ENCODE measurements around the gene LPO. TPM values are rescaled to one million over a fixed set of nuclear protein-coding genes. Genes with fewer than 3 reads are reported as not detected.

Gene LPO
- total and polyA plus RNA-seq, 2 donors from 2014 or later, result not detected

DNA sequence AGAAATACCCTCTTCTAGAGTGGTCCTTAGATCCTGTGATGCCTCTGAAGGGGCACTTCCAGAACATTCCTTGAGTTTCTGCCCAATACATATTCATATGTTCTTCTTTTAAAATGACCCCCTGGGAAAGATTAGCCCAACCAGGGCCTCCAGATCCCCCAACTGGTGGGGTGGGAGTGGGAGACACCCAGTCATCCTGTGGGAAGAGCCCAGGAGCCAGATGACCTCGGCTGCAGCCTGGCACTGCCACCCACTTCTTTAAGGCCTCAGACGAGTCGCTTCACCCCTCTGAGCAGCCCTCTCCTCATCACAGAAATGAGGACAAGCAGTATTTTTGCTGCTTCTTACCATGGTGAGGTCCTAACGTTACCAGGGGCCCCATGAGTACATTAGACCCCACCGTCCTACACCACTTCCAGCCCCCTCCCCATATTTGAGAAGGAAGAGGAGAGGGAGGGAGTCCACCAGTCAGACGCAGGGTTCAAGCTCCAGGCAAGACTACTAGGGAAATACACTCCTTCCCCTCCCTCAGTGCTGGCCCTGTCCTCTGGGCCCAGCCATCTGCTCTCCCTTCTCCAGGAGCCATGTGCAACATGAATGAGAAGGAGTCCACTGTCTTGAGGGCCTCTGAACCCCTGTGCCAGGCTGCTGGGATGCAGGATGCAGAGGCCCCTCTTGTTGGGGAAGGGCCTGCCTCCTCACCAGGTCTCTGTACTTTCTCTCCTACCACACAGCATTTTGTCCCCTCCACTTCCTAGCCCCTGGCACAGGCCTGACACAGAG is 30.6 kb downstream of the LPO start:
- H3K9me3 ChIP-seq (ENCODE audit: control insufficient read depth in 2 of 3, insufficient read depth in 1 of 3, low read length in 3 of 3), result no peaks in the 10 kb centered on the region

DNA sequence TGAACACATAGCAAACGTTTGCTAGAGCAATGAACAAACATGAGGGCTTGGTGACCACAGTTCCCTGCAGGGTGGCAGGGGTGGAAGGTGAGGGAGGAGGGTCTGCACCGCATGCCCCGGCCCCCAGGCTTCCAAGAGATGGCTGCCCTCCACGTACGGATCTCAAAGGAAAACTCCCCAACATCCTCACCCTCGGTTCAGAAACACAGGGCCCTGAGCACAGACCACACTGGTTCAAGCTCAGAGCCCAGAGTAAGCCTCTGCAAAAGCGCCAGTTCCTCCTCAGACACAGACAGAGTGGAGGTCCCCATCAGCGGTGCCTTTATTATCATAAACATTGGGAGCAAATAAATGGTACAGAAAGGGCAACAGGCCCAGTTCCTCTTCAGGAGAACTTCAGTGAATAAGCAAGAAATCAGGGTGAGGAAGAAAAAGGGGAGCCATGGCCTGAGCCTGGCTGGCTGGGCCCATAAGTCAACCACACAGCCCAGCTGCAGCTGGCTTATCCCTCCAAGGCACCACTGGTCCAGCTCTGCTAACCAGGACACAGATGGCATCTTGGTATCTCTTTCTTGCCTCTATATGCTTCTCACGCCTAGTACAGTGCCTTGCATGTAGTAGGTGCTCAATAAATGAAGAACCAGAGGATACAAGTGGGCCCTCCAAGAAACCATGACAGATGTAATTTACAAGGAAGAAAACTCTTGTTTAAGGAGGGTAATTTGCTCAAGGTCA is 31.3 kb downstream of the LPO start:
- H3K27ac ChIP-seq (ENCODE audit: low read depth in 2 of 2, low read length in 2 of 2), result no peak overlapping the region
- no peak for FAIRE-seq
- TF ChIP-seq, protein P1, sequence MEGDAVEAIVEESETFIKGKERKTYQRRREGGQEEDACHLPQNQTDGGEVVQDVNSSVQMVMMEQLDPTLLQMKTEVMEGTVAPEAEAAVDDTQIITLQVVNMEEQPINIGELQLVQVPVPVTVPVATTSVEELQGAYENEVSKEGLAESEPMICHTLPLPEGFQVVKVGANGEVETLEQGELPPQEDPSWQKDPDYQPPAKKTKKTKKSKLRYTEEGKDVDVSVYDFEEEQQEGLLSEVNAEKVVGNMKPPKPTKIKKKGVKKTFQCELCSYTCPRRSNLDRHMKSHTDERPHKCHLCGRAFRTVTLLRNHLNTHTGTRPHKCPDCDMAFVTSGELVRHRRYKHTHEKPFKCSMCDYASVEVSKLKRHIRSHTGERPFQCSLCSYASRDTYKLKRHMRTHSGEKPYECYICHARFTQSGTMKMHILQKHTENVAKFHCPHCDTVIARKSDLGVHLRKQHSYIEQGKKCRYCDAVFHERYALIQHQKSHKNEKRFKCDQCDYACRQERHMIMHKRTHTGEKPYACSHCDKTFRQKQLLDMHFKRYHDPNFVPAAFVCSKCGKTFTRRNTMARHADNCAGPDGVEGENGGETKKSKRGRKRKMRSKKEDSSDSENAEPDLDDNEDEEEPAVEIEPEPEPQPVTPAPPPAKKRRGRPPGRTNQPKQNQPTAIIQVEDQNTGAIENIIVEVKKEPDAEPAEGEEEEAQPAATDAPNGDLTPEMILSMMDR (IDR thresholded peaks at IDR 0.05; ENCODE audit: borderline replicate concordance, extremely low read depth, insufficient read depth), result no peak
- no peak for DNase-seq
- H3K9me3 ChIP-seq (ENCODE audit: control insufficient read depth in 2 of 3, insufficient read depth in 1 of 3, low read length in 3 of 3), result no peaks in the 10 kb centered on the region
- no peaks in the 10 kb centered on the region for H3K27me3 ChIP-seq (ENCODE audit: control insufficient read depth, insufficient read depth, low read length)
- H3K4me3 ChIP-seq (ENCODE audit: low read length in 3 of 3), result no peak overlapping the region
- H3K9ac ChIP-seq (ENCODE audit: low read length in 3 of 3), result no peak overlapping the region
- intact Hi-C loops (cut with DNase I), result no loop called here
- no peaks in the 10 kb centered on the region for H3K4me1 ChIP-seq (ENCODE audit: control insufficient read depth in 2 of 3, insufficient read depth in 2 of 3, low read depth in 1 of 3, low read length in 3 of 3)
- no peaks in the 10 kb centered on the region for H3K36me3 ChIP-seq (ENCODE audit: control insufficient read depth in 2 of 3, insufficient read depth in 3 of 3, low read length in 3 of 3)

More for the DNA sequence above, 30.6 kb downstream of the LPO start:
- Histone ChIP-seq H3K9ac (ENCODE audit: low read length in 3 of 3) (no peak overlapping the region), H3K27me3 (ENCODE audit: control insufficient read depth, insufficient read depth, low read length) (no peaks in the 10 kb centered on the region), H3K4me3 (ENCODE audit: low read length in 3 of 3) (no peak overlapping the region), H3K36me3 (ENCODE audit: control insufficient read depth in 2 of 3, insufficient read depth in 3 of 3, low read length in 3 of 3) (no peaks in the 10 kb centered on the region), H3K4me1 (ENCODE audit: control insufficient read depth in 2 of 3, insufficient read depth in 2 of 3, low read depth in 1 of 3, low read length in 3 of 3) (no peaks in the 10 kb centered on the region), H3K27ac (ENCODE audit: low read depth in 2 of 2, low read length in 2 of 2) (no peak overlapping the region)
- intact Hi-C loops (cut with DNase I), result no loop called here
- DNase-seq (no peak), FAIRE-seq (no peak)
- TF ChIP-seq, protein P1 (IDR thresholded peaks at IDR 0.05; ENCODE audit: borderline replicate concordance, extremely low read depth, insufficient read depth), result no peak

DNA sequence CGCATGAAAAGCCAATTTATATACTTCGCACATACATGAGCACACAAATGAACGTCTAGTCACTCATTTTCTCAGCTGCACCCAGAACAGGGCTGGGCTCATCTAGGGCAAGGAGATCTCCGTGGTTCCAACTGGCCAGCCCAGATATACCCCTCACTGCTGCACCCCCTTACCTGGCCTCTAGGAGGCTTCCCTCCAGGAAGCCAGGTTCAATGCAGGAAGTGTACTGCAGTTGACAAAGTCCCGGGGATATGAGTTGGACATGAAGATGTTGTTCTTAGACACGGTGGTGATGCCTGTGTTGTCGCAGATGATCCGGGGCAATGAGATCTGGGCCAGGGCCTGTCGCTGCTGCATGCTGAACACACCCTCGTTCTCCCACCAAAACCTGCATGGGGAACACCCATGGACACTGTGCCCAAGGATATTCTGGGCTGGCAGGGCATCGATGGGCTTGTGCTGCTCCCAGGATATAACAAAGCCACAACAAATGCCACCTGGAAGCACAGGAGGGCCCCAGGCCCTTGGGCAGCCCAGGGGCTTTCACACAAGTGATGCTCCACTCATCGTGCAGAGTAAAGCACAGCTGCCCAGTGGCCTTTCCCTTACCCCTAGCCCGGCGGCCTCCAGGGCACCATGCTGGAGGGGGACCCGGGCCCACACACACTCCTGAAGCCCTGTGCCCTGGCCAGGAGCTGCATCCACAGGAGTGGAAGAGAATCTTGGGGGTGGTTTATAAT is 32.3 kb downstream of the LPO start:
- H3K9me3 ChIP-seq (ENCODE audit: control insufficient read depth in 2 of 3, insufficient read depth in 1 of 3, low read length in 3 of 3), result no peaks in the 10 kb centered on the region
- no peaks in the 10 kb centered on the region for H3K4me1 ChIP-seq (ENCODE audit: control insufficient read depth in 2 of 3, insufficient read depth in 2 of 3, low read depth in 1 of 3, low read length in 3 of 3)
- H3K9ac ChIP-seq (ENCODE audit: low read length in 3 of 3), result no peak overlapping the region
- TF ChIP-seq, protein P1 (IDR thresholded peaks at IDR 0.05; ENCODE audit: borderline replicate concordance, extremely low read depth, insufficient read depth), result no peak
- DNase-seq, result no peak
- no peaks in the 10 kb centered on the region for H3K27me3 ChIP-seq (ENCODE audit: control insufficient read depth, insufficient read depth, low read length)
- no peak overlapping the region for H3K4me3 ChIP-seq (ENCODE audit: low read length in 3 of 3)
- FAIRE-seq, result no peak
- H3K27ac ChIP-seq (ENCODE audit: low read depth in 2 of 2, low read length in 2 of 2), result no peak overlapping the region
- intact Hi-C loops (cut with DNase I), result no loop called here
- no peaks in the 10 kb centered on the region for H3K36me3 ChIP-seq (ENCODE audit: control insufficient read depth in 2 of 3, insufficient read depth in 3 of 3, low read length in 3 of 3)

All from kidney (tissue), 14 donors.